A673 (cell line): Measurements from ENCODE around the gene RYR1. TPM values are rescaled to one million over a fixed set of nuclear protein-coding genes. Genes with fewer than 3 reads are reported as not detected.

Source experiments
- BruUV-seq: library from RNA; stranded (reverse); fragments of 400-500 nt; replicated peaks from 2 replicates; lab custom pipeline; 2021; lab: Mats Ljungman, UMichigan
- CTCF ChIA-PET: fragments of 300-600 bp; sonication (Branson Sonifier 250); formaldehyde crosslinking; loops from one replicate; lab custom pipeline; 2022; ENCODE audit warnings: antibody characterized with exemption; lab: Charles Lee
- POLR2A ChIA-PET: fragments of 300-600 bp; sonication (Branson Sonifier 250); formaldehyde crosslinking; loops from one replicate; lab custom pipeline; 2022; ENCODE audit warnings: antibody characterized with exemption; ENCODE audit not compliant: low non-redundant PET; lab: Charles Lee
- DNase-seq: peaks from one replicate; pipeline ENCODE4 v3.0.0-alpha.2; 2015; ENCODE audit warnings: low spot score
- H3K27ac ChIP-seq: fragments of 200-600 bp; sonication (generic); 2 replicates; pipeline ENCODE4 v1.5.1; 2016; ENCODE audit warnings: mixed run types, low read depth, mild to moderate bottlenecking, mixed read lengths, antibody characterized with exemption, low read length; ENCODE audit not compliant: poor library complexity, severe bottlenecking
- H3K27me3 ChIP-seq: fragments of 200-600 bp; sonication (generic); replicated peaks from 2 replicates; pipeline ENCODE4 v1.6.1; 2017; ENCODE audit warnings: mixed run types, low read depth, mild to moderate bottlenecking, mixed read lengths, antibody characterized with exemption, low read length; ENCODE audit not compliant: insufficient read depth, poor library complexity
- H3K36me3 ChIP-seq: fragments of 200-600 bp; sonication (generic); 2 replicates; pipeline ENCODE4 v1.6.1; 2016; ENCODE audit warnings: mixed run types, mild to moderate bottlenecking, mixed read lengths, antibody characterized with exemption, low read length; ENCODE audit not compliant: insufficient read depth, poor library complexity, severe bottlenecking
- H3K4me1 ChIP-seq: fragments of 200-600 bp; sonication (generic); 2 replicates; pipeline ENCODE4 v1.6.1; 2017; ENCODE audit warnings: mixed run types, mild to moderate bottlenecking, mixed read lengths, antibody characterized with exemption, low read length; ENCODE audit not compliant: insufficient read depth, poor library complexity, severe bottlenecking
- H3K4me3 ChIP-seq: fragments of 200-600 bp; sonication (generic); 2 replicates; pipeline ENCODE4 v1.5.1; 2016; ENCODE audit warnings: low read depth, mixed run types, mild to moderate bottlenecking, mixed read lengths, low read length; ENCODE audit not compliant: poor library complexity, severe bottlenecking
- H3K9me3 ChIP-seq: fragments of 200-600 bp; sonication (generic); 2 replicates; pipeline ENCODE4 v1.6.1; 2016; ENCODE audit warnings: mixed run types, low read depth, mild to moderate bottlenecking, mixed read lengths, antibody characterized with exemption, low read length; ENCODE audit not compliant: poor library complexity, severe bottlenecking
- EZH2 ChIP-seq: fragments of 200-600 bp; sonication (generic); IDR thresholded peaks from 2 replicates; pipeline ENCODE4 v1.6.1; 2017; ENCODE audit warnings: borderline replicate concordance, low read depth, mild to moderate bottlenecking, mixed read lengths, antibody characterized with exemption, low read length; ENCODE audit not compliant: poor library complexity, severe bottlenecking
- intact Hi-C: fragments of 100-400 bp; cut with micrococcal nuclease; formaldehyde crosslinking; loops from one replicate; pipeline ENCODE4 v1.10.0; 2022; ENCODE audit not compliant: unreplicated experiment
- total RNA-seq: library from RNA; stranded (reverse); gene quantifications from 2 replicates; pipeline ENCODE4 v1.2.3, GENCODE V29; 2021
- TF ChIP-seq, protein P1 (sequence below): fragments of 300-800, 200-600 bp; sonication (generic); conservative IDR thresholded peaks from 2 replicates; pipeline ENCODE4 v1.5.1; 2017; ENCODE audit warnings: low read depth, mild to moderate bottlenecking, antibody characterized with exemption, low read length, moderate library complexity, mixed read lengths

RYR1 gene
- total RNA-seq, 1 experiment from 2014 or later, result 0.28 TPM

DNA sequence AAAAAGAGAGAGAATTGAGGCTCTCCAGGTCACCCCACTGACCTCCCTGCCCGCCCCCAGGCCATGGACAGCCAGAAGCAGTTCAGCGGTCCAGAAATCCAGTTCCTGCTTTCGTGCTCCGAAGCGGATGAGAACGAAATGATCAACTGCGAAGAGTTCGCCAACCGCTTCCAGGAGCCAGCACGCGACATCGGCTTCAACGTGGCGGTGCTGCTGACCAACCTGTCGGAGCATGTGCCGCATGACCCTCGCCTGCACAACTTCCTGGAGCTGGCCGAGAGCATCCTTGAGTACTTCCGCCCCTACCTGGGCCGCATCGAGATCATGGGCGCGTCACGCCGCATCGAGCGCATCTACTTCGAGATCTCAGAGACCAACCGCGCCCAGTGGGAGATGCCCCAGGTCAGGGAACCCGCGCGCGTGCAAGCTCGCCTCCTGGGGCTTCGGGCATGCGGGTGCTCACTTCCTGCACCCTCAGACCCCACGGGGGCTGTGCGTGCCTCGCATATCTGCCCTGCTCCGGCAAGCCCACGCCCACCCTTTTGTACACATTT lies 127.6 kb downstream of the RYR1 start:
- Histone ChIP-seq H3K27ac (no peak overlapping the region), H3K9me3 (no peaks in the 10 kb centered on the region), H3K36me3 (no peaks in the 10 kb centered on the region), H3K4me1 (no peaks in the 10 kb centered on the region), H3K4me3 (no peak overlapping the region), H3K27me3 (peaks cover 13% of the 10 kb centered on the region)
- DNase-seq, result no peak
- POLR2A ChIA-PET, result no interaction called here
- intact Hi-C loops, result no loop called here
- no peak for TF ChIP-seq EZH2
- TF ChIP-seq, protein P1, sequence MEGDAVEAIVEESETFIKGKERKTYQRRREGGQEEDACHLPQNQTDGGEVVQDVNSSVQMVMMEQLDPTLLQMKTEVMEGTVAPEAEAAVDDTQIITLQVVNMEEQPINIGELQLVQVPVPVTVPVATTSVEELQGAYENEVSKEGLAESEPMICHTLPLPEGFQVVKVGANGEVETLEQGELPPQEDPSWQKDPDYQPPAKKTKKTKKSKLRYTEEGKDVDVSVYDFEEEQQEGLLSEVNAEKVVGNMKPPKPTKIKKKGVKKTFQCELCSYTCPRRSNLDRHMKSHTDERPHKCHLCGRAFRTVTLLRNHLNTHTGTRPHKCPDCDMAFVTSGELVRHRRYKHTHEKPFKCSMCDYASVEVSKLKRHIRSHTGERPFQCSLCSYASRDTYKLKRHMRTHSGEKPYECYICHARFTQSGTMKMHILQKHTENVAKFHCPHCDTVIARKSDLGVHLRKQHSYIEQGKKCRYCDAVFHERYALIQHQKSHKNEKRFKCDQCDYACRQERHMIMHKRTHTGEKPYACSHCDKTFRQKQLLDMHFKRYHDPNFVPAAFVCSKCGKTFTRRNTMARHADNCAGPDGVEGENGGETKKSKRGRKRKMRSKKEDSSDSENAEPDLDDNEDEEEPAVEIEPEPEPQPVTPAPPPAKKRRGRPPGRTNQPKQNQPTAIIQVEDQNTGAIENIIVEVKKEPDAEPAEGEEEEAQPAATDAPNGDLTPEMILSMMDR, result no peak
- CTCF ChIA-PET, result no interaction called here
- BruUV-seq, result no TSS peak

DNA sequence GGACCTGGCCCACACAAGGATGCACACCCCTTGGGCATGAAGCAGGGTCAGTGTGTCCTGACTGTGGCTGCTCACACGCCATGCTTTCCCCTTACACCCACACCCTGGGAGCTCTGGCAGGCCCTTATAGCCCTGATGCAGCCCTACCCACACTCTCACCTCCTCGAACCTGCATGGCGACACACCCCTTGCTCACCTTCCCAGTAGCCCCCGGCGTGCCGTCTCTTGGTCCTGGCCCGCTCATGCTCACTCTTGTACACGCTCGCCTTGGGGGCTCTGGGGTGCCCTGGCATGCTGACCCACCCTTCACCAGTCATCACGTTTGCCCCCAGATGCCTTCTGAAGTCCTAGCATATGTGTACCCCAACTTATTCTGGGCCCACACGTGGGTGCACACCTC lies 128.2 kb downstream of the RYR1 start:
- CTCF ChIA-PET, result no interaction called here
- Histone ChIP-seq H3K4me3 (no peak overlapping the region), H3K27me3 (peaks cover 16% of the 10 kb centered on the region), H3K4me1 (no peaks in the 10 kb centered on the region), H3K27ac (no peak overlapping the region), H3K9me3 (no peaks in the 10 kb centered on the region), H3K36me3 (no peaks in the 10 kb centered on the region)
- intact Hi-C loops, result no loop called here
- BruUV-seq, result no TSS peak
- DNase-seq, result no peak
- TF ChIP-seq, protein P1, result no peak
- TF ChIP-seq EZH2, result no peak
- POLR2A ChIA-PET, result no interaction called here

DNA sequence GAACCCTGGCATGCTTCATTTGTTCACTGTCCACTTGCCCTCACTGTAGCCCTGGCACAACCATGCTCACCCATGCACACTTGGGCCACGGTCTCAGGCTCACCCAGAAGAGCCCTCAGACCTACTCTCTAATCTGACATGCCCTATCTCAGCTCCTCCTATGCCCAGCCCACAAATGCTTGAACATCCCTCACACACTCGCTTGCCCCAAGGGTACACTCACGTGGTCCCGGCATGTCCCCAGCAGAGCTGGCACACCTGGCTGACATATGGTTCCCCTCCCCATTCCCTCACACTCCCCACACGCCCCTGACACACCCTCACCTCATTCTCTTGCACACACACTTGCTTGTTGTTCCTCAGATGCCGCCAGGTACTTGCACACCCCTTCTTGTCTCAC lies 128.6 kb downstream of the RYR1 start:
- no peaks in the 10 kb centered on the region for H3K9me3 ChIP-seq
- CTCF ChIA-PET, result no interaction called here
- intact Hi-C loops, result no loop called here
- no peak overlapping the region for H3K27ac ChIP-seq
- H3K4me1 ChIP-seq, result no peaks in the 10 kb centered on the region
- TF ChIP-seq, protein P1, result no peak
- no peak for TF ChIP-seq EZH2
- peaks cover 16% of the 10 kb centered on the region for H3K27me3 ChIP-seq
- no peak overlapping the region for H3K4me3 ChIP-seq
- BruUV-seq, result no TSS peak
- H3K36me3 ChIP-seq, result no peaks in the 10 kb centered on the region
- POLR2A ChIA-PET, result no interaction called here
- DNase-seq, result no peak
